Adipocyte (in vitro differentiated cells): Measurements from ENCODE around the gene RALGPS1.

Source experiments
- DNase-seq: peaks from one replicate; pipeline ENCODE4 v3.0.0-alpha.2; 2015; ENCODE audit warnings: low read depth
- H3K27me3 ChIP-seq: replicated peaks from 2 replicates; pipeline ENCODE4 v1.7.0; 2013; ENCODE audit warnings: mild to moderate bottlenecking, low read length, moderate library complexity; ENCODE audit not compliant: control insufficient read depth, insufficient read depth
- H3K36me3 ChIP-seq: 2 replicates; pipeline ENCODE4 v1.7.0; 2013; ENCODE audit warnings: low read length, mild to moderate bottlenecking, moderate library complexity; ENCODE audit not compliant: control insufficient read depth, insufficient read depth, severe bottlenecking
- H3K4me1 ChIP-seq: 2 replicates; pipeline ENCODE4 v1.7.0; 2013; ENCODE audit warnings: mild to moderate bottlenecking, low read length, moderate library complexity; ENCODE audit not compliant: control insufficient read depth, insufficient read depth
- H3K4me3 ChIP-seq: 2 replicates; pipeline ENCODE4 v1.7.0; 2013; ENCODE audit warnings: mild to moderate bottlenecking, low read length, moderate library complexity
- H3K9ac ChIP-seq: 2 replicates; pipeline ENCODE4 v1.7.0; 2013; ENCODE audit warnings: mild to moderate bottlenecking, low read length, moderate library complexity
- H3K9me3 ChIP-seq: 2 replicates; pipeline ENCODE4 v1.7.0; 2013; ENCODE audit warnings: mild to moderate bottlenecking, low read length, moderate library complexity; ENCODE audit not compliant: control insufficient read depth

Gene RALGPS1

GRCh38 chr9:127130235-127130634 lies 215.7 kb downstream of the RALGPS1 start:
- Histone ChIP-seq H3K4me1 (peaks cover 69% of the 10 kb centered on the region), H3K36me3 (no peaks in the 10 kb centered on the region)

DNA sequence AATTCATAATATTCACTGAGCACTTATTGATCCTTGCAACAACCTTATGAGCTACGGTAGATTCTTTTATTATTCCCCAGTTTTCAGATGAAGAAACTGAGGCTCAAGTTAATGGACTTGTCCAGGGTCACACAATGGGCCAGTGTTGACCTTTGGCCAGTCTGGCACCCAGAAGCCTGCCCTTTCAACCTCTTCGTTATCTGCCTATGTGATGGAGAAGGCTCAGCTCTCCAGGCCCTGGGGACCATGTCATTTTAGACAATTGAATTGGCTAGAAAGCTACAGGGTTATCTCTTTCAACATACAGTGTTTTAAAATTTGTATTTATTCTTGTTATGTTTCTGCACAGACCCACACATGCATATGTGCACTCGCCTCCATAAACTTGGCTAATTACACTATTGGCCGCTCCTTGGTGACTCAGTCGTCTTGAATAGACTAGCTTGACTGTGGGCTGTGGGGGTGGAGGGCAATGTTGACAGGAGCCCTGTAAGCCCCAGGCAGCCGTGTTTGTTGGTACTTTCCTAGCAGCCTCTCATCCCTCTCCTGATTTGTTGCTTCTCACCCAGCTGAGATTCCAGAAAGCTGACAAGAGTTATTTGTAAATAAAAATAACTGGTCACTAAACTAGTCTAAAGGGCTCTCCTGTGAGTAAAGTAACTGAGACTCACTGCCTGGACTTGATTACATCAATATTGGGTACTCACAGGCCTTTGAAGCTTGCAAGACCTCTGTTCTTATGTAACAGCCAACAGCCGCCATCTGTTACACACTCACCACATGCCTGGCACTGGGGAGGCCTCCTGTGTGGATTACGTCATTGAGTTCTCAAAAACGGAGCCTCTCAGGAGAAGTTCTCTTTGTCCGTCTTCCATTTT lies 216.3 kb downstream of the RALGPS1 start:
- Histone ChIP-seq H3K4me1 (peaks cover 69% of the 10 kb centered on the region), H3K9ac (peak overlapping the region; percentile 4)
- peak; percentile 73 for DNase-seq

More at GRCh38 chr9:127130235-127130634, 215.7 kb downstream of the RALGPS1 start:
- DNase-seq: no peak
- H3K27me3 ChIP-seq: no peaks in the 10 kb centered on the region
- no peaks in the 10 kb centered on the region for H3K9me3 ChIP-seq
- H3K4me3 ChIP-seq: no peak overlapping the region
- H3K9ac ChIP-seq: no peak overlapping the region

DNA sequence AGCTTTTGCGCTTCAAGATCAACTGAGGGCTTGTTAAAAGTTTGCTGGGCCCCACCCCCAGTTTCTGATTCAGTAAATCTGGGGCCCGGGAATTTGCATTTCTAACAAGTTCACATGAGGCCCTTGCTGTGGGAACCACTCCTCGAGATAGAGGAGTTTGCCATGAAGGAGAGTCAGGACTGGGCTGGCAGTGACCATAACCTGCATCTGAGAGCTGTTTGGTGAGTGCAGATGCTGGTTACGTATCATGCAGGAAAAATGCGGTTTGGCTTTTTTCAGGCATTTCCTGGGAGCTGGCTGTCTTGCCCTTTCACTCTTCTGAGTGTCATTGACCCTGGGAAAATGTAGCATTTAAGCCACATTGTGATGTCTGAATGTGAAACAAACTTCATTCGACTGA lies 217.3 kb downstream of the RALGPS1 start:
- DNase-seq: peak; percentile 50
- Histone ChIP-seq H3K27me3 (no peaks in the 10 kb centered on the region), H3K4me1 (peaks cover 69% of the 10 kb centered on the region)

More for the DNA sequence above, 216.3 kb downstream of the RALGPS1 start:
- no peaks in the 10 kb centered on the region for H3K36me3 ChIP-seq
- H3K9me3 ChIP-seq: no peaks in the 10 kb centered on the region
- H3K4me3 ChIP-seq: peak overlapping the region; percentile 11
- no peaks in the 10 kb centered on the region for H3K27me3 ChIP-seq

GRCh38 chr9:127132375-127132774 lies 217.8 kb downstream of the RALGPS1 start:
- Histone ChIP-seq H3K9ac (no peak overlapping the region), H3K4me3 (no peak overlapping the region), H3K27me3 (no peaks in the 10 kb centered on the region), H3K36me3 (no peaks in the 10 kb centered on the region), H3K4me1 (peaks cover 69% of the 10 kb centered on the region), H3K9me3 (no peaks in the 10 kb centered on the region)
- DNase-seq: no peak

More for the DNA sequence above, 217.3 kb downstream of the RALGPS1 start:
- Histone ChIP-seq H3K9me3 (no peaks in the 10 kb centered on the region), H3K9ac (no peak overlapping the region), H3K4me3 (no peak overlapping the region), H3K36me3 (no peaks in the 10 kb centered on the region)

DNA sequence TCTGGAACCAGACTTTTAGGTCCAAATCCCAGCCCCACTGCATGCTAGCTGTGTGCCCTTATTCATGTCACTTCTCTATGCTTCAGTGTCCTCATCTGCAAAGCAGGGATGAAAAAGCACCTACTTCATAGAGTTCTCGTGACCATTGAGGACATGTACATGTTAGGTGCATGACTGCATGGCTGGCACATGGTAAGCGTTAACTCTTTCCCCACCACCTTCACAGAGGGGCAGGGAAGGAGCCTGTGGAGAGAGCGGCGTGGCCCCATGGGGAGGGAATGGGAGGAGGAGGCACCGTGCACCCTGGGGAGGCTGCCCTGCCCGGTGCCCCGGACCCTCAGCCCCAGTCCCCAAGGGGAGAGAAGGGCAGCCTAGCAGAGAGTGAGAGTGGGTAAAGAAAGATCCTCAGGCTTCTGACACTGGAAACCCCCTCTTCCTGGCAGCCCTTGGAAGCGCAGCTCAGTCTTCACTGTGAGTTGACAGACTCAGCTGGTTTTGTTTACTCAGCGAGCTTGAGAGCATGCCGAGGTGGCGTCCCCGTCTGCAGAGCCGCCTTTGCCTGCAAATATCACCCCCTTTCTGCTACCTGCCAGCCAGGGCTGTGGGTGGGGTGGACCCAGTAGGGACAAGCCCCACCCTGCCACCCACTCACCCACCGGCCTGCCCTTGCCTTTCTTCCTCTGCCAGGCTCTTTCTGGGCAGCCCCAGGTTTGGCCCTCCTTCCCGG lies 218.5 kb downstream of the RALGPS1 start:
- Histone ChIP-seq H3K4me3 (no peak overlapping the region), H3K4me1 (peaks cover 69% of the 10 kb centered on the region)
- DNase-seq: peak; percentile 29

DNA sequence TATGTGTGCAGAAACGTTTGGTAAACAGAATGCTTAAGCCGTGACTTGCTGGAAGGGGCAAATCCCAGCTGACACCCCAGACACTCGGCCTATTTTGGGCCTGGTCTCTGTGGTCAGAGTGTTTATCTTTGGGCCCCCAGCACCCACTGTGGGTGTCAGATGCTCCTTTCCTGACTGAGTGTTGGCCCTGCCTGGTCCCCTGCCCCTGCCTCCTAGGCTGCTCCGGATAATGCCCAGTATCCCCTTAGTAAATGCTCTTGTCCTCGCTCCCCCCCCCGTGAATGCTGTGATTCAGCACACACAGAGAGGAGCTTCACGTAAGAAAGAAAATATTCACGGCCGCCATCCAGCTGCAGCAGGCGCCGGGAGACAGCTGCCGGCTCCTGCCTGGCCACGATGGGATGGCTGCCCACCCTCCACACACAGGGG lies 219.2 kb downstream of the RALGPS1 start:
- peak; percentile 79 for DNase-seq
- peak overlapping the region; percentile 78 for H3K9ac ChIP-seq
- H3K9me3 ChIP-seq: no peaks in the 10 kb centered on the region
- peak overlapping the region; percentile 43 for H3K4me3 ChIP-seq
- H3K27me3 ChIP-seq: no peaks in the 10 kb centered on the region
- no peaks in the 10 kb centered on the region for H3K36me3 ChIP-seq
- H3K4me1 ChIP-seq: peaks cover 64% of the 10 kb centered on the region

More for the DNA sequence above, 218.5 kb downstream of the RALGPS1 start:
- no peaks in the 10 kb centered on the region for H3K36me3 ChIP-seq
- peak overlapping the region; percentile 78 for H3K9ac ChIP-seq
- no peaks in the 10 kb centered on the region for H3K9me3 ChIP-seq
- no peaks in the 10 kb centered on the region for H3K27me3 ChIP-seq

- no peak overlapping the region for H3K9ac ChIP-seq
- no peak for DNase-seq
- H3K9me3 ChIP-seq: no peaks in the 10 kb centered on the region
Measured at GRCh38 chr9:127135056-127135745, 220.6 kb downstream of the RALGPS1 start.

GRCh38 chr9:127136081-127136879 lies 221.7 kb downstream of the RALGPS1 start:
- peaks cover 43% of the 10 kb centered on the region for H3K4me1 ChIP-seq
- no peaks in the 10 kb centered on the region for H3K9me3 ChIP-seq
- peaks cover 4% of the 10 kb centered on the region for H3K27me3 ChIP-seq
- DNase-seq: no peak
- no peak overlapping the region for H3K4me3 ChIP-seq
- no peaks in the 10 kb centered on the region for H3K36me3 ChIP-seq
- no peak overlapping the region for H3K9ac ChIP-seq

More at GRCh38 chr9:127135056-127135745, 220.6 kb downstream of the RALGPS1 start:
- Histone ChIP-seq H3K27me3 (peaks cover 4% of the 10 kb centered on the region), H3K36me3 (no peaks in the 10 kb centered on the region), H3K4me3 (no peak overlapping the region), H3K4me1 (peaks cover 51% of the 10 kb centered on the region)

GRCh38 chr9:127136880-127137639 lies 222.5 kb downstream of the RALGPS1 start:
- Histone ChIP-seq H3K9ac (no peak overlapping the region), H3K27me3 (peaks cover 4% of the 10 kb centered on the region), H3K4me1 (peaks cover 38% of the 10 kb centered on the region), H3K36me3 (no peaks in the 10 kb centered on the region), H3K9me3 (no peaks in the 10 kb centered on the region), H3K4me3 (no peak overlapping the region)
- DNase-seq: no peak
